ENCODE data around the gene DPP3.

DPP3 gene

DNA sequence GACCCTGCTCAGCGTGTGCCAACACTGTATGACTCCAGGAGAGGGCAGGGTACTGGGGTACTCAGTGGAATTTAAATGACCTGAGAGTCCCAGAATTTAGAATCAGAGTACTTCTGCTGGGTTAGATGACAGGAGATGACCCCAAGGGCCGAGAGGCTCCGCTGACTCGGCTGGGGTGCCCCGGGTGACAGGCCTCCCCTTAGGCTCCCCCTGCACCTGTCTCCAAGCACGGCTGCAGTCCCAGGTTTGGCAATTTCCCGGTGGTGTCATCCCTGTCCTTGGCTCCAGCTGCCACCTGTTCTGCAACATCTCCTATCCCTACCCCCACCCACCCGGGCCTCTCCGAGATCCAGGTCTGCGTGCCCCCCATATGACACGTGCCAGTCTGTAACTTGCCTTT is 67.8 kb downstream of the DPP3 start:
- H3K4me3 ChIP-seq (ENCODE audit: low read depth, low read length): no peak overlapping the region
- TF ChIP-seq, protein P1, sequence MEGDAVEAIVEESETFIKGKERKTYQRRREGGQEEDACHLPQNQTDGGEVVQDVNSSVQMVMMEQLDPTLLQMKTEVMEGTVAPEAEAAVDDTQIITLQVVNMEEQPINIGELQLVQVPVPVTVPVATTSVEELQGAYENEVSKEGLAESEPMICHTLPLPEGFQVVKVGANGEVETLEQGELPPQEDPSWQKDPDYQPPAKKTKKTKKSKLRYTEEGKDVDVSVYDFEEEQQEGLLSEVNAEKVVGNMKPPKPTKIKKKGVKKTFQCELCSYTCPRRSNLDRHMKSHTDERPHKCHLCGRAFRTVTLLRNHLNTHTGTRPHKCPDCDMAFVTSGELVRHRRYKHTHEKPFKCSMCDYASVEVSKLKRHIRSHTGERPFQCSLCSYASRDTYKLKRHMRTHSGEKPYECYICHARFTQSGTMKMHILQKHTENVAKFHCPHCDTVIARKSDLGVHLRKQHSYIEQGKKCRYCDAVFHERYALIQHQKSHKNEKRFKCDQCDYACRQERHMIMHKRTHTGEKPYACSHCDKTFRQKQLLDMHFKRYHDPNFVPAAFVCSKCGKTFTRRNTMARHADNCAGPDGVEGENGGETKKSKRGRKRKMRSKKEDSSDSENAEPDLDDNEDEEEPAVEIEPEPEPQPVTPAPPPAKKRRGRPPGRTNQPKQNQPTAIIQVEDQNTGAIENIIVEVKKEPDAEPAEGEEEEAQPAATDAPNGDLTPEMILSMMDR (IDR thresholded peaks at IDR 0.05; ENCODE audit: low read depth, low read length): no peak
- no peak for DNase-seq (ENCODE audit: low read depth, low spot score)
- in situ Hi-C loops (cut with HindIII; ENCODE audit: low sequenced_read_pairs): no loop called here

DNA sequence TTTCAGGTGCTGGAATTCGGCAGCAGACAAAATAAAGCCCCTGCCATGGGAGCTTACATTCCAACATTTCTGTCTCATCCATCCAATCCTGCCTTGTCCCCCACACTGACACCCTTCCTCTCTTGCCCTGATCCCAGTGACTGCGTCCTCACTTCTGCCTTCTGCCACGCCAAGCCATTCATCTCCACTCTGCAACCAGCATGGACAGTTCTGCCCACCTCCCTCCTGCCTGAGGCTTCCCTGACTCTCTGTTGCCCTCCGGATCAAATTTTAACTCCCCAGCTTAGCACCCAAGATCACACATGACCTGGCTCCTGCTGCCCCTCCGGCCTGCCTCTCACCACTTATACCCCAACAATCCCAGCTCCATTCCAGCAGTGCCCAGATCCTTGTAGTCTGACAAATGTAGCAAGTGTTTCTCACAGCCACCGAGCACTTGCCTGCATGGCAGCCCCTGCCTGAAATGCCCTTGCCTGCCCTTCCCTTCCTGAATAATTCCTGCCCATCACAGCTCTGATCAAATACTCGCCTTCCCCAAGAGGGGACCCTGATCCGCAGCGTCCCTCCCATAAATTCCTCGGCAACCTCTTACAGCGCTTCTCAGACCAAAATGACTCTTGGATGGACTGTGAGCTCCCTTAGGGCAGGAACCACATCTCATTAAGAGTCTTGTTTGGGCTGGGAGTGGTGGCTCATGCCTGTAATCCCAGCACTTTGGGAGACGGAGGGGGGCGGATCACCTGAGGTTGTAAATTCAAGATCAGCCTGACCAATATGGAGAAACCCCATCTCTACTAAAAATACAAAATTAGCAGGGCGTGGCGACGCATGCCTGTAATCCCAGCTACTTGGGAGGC is 68.8 kb downstream of the DPP3 start:
- in situ Hi-C loops (cut with HindIII; ENCODE audit: low sequenced_read_pairs): no loop called here
- TF ChIP-seq, protein P1 (IDR thresholded peaks at IDR 0.05; ENCODE audit: low read depth, low read length): no peak
- DNase-seq (ENCODE audit: low read depth, low spot score): no peak
- H3K4me3 ChIP-seq (ENCODE audit: low read depth, low read length): no peak overlapping the region

DNA sequence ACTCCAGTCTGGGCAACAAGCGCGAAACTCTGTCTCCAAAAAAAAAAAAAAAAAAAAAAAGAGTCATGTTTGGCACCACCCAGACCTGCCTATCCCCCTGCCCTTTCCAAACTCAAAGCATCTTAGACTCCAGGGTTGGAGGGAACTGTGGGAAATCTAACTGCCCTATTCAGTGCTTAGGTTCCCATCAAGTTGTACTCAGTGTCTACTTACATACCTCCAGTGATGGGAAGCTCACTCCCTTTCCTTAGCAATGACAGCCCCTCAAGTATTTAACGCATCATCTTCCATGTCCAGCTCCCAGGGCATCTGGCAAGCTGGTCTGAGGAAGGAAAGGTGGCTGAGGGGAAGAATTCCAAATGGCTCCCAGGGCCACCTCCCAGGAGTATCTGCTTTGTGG is 69.5 kb downstream of the DPP3 start:
- TF ChIP-seq, protein P1 (IDR thresholded peaks at IDR 0.05; ENCODE audit: low read depth, low read length): no peak
- in situ Hi-C loops (cut with HindIII; ENCODE audit: low sequenced_read_pairs): no loop called here
- DNase-seq (ENCODE audit: low read depth, low spot score): no peak
- H3K4me3 ChIP-seq (ENCODE audit: low read depth, low read length): no peak overlapping the region

DNA sequence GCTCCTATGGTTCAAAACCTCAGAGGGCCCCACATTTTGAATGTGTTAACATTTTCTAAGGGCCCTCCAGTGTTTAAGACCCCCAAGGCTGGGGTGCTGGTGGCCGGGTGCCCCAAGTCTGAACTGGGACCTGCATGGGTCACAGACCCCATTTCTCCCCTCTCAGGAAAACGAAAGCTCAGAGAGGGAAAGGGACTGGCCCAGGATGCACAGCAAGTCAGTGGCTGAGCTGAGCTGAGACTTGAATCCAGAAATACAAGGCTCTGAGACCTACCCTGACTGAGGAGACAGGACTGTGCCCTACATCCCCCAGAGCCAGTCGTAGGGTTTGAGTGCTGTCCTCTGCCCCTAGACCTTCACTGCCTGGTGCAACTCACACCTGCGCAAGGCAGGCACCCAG is 70.7 kb downstream of the DPP3 start:
- DNase-seq (ENCODE audit: low read depth, low spot score): no peak
- no peak overlapping the region for H3K4me3 ChIP-seq (ENCODE audit: low read depth, low read length)
- in situ Hi-C loops (cut with HindIII; ENCODE audit: low sequenced_read_pairs): no loop called here
- TF ChIP-seq, protein P1 (IDR thresholded peaks at IDR 0.05; ENCODE audit: low read depth, low read length): no peak

DNA sequence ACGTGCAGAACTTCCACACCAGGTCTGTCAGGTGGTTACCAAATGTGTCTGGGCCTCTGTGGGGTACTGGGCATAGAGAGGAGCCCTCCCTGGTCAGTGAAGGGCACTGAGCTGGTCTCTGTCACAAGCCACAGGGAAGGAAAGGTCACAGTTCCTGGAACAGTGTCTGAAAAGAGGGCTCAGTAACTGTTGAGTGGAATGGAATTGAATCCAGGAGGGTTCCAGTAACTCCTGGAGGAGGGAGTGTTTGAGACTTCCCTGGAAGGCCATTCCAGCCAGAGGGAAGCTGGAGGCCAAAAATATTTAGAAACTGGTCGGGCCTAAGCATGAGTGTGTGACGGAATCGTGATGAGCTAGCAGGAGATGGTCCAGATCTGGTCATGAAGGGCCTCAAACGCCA is 74.4 kb downstream of the DPP3 start:
- in situ Hi-C loops (cut with HindIII; ENCODE audit: low sequenced_read_pairs): no loop called here
- DNase-seq (ENCODE audit: low read depth, low spot score): no peak
- TF ChIP-seq, protein P1 (IDR thresholded peaks at IDR 0.05; ENCODE audit: low read depth, low read length): no peak
- H3K4me3 ChIP-seq (ENCODE audit: low read depth, low read length): no peak overlapping the region

DNA sequence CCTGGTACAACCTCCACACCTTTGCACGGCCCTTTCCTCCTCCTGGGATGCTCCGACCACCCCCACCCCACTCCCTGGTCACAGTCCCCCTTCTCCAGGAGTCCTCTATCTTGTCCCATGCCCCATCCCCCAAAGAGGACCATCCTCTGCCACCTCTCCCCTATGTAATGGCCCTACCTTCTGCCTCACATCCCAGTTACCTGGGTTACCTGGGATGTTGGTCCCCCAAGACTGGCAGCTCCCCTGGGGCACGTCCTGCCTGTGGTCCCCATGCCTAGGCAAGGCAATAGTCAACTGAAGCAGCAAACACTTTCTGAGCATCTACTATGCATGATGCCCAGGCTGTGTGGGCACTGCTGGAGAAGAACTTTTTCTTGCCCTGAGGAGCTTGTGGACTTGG is 75.2 kb downstream of the DPP3 start:
- in situ Hi-C loops (cut with HindIII; ENCODE audit: low sequenced_read_pairs): no loop called here
- TF ChIP-seq, protein P1 (IDR thresholded peaks at IDR 0.05; ENCODE audit: low read depth, low read length): no peak
- no peak overlapping the region for H3K4me3 ChIP-seq (ENCODE audit: low read depth, low read length)
- DNase-seq (ENCODE audit: low read depth, low spot score): no peak
